ENCODE data around the gene CNPY4.
A peak's percentile ranks its signal among the peaks of the same experiment; 100 is the strongest.

CNPY4 gene

GRCh38 chr7:100107125-100107737 is 12.2 kb upstream of the CNPY4 start:
- no peak overlapping the region for H3K27ac ChIP-seq (replicated peaks)
- no peak for DNase-seq (ENCODE audit: low read depth in 1 of 2, low spot score in 1 of 2)

DNA sequence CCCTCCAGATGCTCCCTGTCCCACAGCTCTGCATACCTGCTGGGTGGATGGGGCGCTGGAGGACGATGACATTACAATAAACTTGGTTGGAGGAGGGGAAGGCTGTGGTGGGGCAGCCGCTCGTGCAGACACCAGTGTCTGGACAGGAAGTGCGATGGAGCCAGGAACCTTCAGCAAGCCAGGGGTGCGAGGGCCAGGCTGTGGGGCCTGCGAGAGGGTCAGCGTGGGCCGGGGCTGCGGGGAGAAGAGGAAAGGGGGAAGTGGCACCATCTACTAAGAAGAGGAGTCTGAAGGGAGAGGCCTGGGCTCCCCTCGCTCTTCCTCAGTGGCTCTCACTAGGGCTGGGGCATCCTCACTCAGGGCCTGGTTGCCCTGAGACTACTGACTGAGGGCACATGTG is 11.5 kb upstream of the CNPY4 start:
- no peak overlapping the region for H3K4me3 ChIP-seq (replicated peaks; ENCODE audit: insufficient read depth, low read length)
- H3K27ac ChIP-seq (replicated peaks) = no peak overlapping the region
- TF ChIP-seq REST (IDR thresholded peaks at IDR 0.05; ENCODE audit: insufficient replicate concordance, low read depth) (no peak), SPI1 (IDR thresholded peaks at IDR 0.05; ENCODE audit: borderline replicate concordance, low read depth) (0 out of 2 replicates have a peak, but pooled peaks have one; percentile 5), GABPA (IDR thresholded peaks at IDR 0.05; ENCODE audit: low read depth) (no peak)
- no peaks in the 10 kb centered on the region for H3K27me3 ChIP-seq (ENCODE audit: insufficient read depth, poor library complexity, severe bottlenecking)
- DNase-seq (ENCODE audit: low read depth in 1 of 2, low spot score in 1 of 2) = no peak

More at GRCh38 chr7:100107125-100107737, 12.2 kb upstream of the CNPY4 start:
- TF ChIP-seq GABPA (IDR thresholded peaks at IDR 0.05; ENCODE audit: low read depth) (no peak), SPI1 (IDR thresholded peaks at IDR 0.05; ENCODE audit: borderline replicate concordance, low read depth) (no peak), REST (IDR thresholded peaks at IDR 0.05; ENCODE audit: insufficient replicate concordance, low read depth) (no peak), POLR2AphosphoS5 (IDR thresholded peaks at IDR 0.05; ENCODE audit: low read depth) (no peak)
- TF ChIP-seq, protein P1, sequence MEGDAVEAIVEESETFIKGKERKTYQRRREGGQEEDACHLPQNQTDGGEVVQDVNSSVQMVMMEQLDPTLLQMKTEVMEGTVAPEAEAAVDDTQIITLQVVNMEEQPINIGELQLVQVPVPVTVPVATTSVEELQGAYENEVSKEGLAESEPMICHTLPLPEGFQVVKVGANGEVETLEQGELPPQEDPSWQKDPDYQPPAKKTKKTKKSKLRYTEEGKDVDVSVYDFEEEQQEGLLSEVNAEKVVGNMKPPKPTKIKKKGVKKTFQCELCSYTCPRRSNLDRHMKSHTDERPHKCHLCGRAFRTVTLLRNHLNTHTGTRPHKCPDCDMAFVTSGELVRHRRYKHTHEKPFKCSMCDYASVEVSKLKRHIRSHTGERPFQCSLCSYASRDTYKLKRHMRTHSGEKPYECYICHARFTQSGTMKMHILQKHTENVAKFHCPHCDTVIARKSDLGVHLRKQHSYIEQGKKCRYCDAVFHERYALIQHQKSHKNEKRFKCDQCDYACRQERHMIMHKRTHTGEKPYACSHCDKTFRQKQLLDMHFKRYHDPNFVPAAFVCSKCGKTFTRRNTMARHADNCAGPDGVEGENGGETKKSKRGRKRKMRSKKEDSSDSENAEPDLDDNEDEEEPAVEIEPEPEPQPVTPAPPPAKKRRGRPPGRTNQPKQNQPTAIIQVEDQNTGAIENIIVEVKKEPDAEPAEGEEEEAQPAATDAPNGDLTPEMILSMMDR (IDR thresholded peaks at IDR 0.05; ENCODE audit: insufficient read depth, low read length) = no peak
- Histone ChIP-seq H3K4me3 (replicated peaks; ENCODE audit: insufficient read depth, low read length) (no peak overlapping the region), H3K27me3 (ENCODE audit: insufficient read depth, poor library complexity, severe bottlenecking) (no peaks in the 10 kb centered on the region)

- no peaks in the 10 kb centered on the region for H3K27me3 ChIP-seq (ENCODE audit: insufficient read depth, poor library complexity, severe bottlenecking)
- no peak for DNase-seq (ENCODE audit: low read depth in 1 of 2, low spot score in 1 of 2)
- no peak overlapping the region for H3K27ac ChIP-seq (replicated peaks)
- no peak overlapping the region for H3K4me3 ChIP-seq (replicated peaks; ENCODE audit: insufficient read depth, low read length)
- TF ChIP-seq POLR2AphosphoS5 (IDR thresholded peaks at IDR 0.05; ENCODE audit: low read depth) = no peak
- no peak for TF ChIP-seq REST (IDR thresholded peaks at IDR 0.05; ENCODE audit: insufficient replicate concordance, low read depth)
- TF ChIP-seq, protein P1 (IDR thresholded peaks at IDR 0.05; ENCODE audit: insufficient read depth, low read length) = no peak
- no peak for TF ChIP-seq GABPA (IDR thresholded peaks at IDR 0.05; ENCODE audit: low read depth)
- TF ChIP-seq SPI1 (IDR thresholded peaks at IDR 0.05; ENCODE audit: borderline replicate concordance, low read depth) = no peak
These were observed 9.8 kb upstream of the CNPY4 start for GRCh38 chr7:100109521-100110163.
